Right ventricle myocardium superior (tissue), 1 donor: ENCODE measurements around the gene CNTNAP5. TPM values are rescaled to one million over a fixed set of nuclear protein-coding genes. Genes with fewer than 3 reads are reported as not detected.

Source experiments
- ATAC-seq: fragments of 200-7000 bp; cut with Tn5 transposase; one replicate; pipeline ENCODE4 v1.9.1; 2020; ENCODE audit warnings: mild to moderate bottlenecking; ENCODE audit not compliant: poor library complexity
- DNase-seq: peaks from one replicate; pipeline ENCODE4 v3.0.0-alpha.2; 2020
- intact Hi-C: fragments of 100-400 bp; cut with DNase I; formaldehyde crosslinking; loops from one replicate; pipeline ENCODE4 v1.11.2; 2022
- total RNA-seq: library from RNA; stranded (reverse); fragmentation: NEBNext Ultra II Directional; extraction: Animal tissue kit (Norgen Biotek cat#: 25700); gene quantifications from one replicate; pipeline ENCODE4 v1.2.1, GENCODE V29; 2021
- donor health status: DM: no; HTN: yes; CAD: no; lungs with severe emphysema.

The CNTNAP5 gene
- total RNA-seq, 1 donor from 2014 or later, result not detected

DNA sequence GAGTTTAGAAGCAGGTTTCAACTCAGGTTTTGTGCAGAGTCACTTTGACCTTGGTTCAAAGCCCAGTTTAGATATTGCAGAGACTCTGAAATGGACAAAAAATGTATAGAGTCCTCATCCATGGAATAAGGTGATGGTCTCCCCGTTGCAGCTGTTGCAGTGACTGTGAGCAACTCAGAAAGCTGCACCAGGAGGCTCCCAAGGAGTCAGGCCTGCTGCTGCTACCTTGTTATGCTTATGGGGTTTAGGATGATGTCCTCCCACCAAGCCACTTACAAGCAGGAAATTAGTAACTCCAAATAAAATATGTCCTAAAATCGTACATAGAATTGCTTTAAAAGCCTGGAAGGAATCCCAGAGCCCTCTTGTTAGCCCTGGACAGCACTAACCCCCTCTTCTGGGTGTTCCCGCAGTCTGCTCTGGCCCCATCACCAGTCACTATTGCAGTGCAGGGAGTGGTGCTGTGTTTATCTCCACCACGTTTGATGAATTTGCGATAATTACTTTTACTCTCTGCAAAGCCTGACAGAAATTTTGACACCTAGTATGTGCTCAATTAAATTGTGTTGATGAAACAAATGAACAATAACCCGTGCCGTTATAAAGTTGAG is 189.0 kb downstream of the CNTNAP5 start:
- intact Hi-C loops, result no loop called here
- no peak for DNase-seq
- no peak for ATAC-seq

DNA sequence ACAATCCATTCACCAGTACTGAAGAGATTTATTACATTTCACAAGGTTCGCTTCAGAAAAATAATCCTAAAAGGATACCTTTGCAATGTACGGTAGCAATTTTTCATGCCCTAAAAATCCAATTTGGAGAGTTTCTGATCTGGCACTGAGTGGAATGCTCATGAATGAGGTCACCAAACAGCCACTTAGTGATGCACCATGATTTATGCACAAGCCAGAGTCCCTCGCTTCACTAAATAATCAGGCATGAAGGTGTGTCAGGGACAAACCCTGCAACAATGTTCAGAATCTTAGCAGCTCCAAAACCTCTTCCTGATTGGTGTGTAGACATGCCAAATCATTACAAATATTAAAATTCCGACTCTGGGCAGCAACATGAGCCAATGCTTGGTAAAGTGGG is 221.1 kb downstream of the CNTNAP5 start:
- intact Hi-C loops, result no loop called here
- DNase-seq (no peak), ATAC-seq (no peak)

DNA sequence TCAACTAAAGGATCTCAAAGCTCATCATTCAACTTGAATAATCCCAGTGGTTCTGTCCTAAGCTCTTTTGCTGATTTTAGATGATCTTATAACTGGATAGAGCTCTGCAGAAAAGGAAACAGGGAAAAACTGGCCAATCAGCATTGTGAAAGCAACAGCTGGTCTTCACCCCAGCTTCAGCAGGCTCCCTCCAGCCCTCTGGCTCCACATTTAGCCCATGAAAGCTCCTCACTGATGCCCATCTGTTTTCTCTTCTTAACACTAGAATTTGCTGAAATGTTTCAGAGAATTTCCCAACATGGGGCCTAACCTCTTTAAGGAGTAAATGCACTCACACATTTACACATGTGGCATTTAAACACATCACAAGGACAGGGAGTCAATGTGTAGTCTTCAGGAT is 223.3 kb downstream of the CNTNAP5 start:
- ATAC-seq (no peak), DNase-seq (no peak)
- intact Hi-C loops, result no loop called here

- DNase-seq (no peak), ATAC-seq (no peak)
- intact Hi-C loops, result no loop called here
Measured at GRCh38 chr2:124250433-124250832, 225.3 kb downstream of the CNTNAP5 start.

GRCh38 chr2:124254621-124255020 is 229.5 kb downstream of the CNTNAP5 start:
- ATAC-seq, result no peak
- intact Hi-C loops, result no loop called here
- DNase-seq, result no peak

DNA sequence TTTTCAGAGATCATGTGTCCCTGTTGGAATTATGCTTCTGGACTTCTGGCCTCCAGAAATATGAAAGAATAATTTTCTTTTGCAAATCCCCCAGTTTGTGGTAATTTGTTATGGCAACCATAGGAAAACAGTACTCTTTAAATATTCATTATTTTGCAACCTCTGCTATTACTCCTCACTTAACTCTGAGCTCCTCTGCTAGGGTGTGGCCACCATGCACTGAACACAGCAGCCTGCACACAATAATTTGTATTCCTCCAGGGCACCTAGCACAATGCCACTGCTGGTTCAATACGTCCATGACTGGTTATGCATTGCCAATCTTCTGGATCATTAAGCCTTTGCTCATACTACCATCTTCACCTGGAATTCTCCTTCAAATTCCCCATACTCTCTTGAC is 232.0 kb downstream of the CNTNAP5 start:
- DNase-seq (no peak), ATAC-seq (no peak)
- intact Hi-C loops, result no loop called here

- DNase-seq (no peak), ATAC-seq (no peak)
- intact Hi-C loops, result no loop called here
Measured at GRCh38 chr2:124258140-124258880, 233.2 kb downstream of the CNTNAP5 start.

DNA sequence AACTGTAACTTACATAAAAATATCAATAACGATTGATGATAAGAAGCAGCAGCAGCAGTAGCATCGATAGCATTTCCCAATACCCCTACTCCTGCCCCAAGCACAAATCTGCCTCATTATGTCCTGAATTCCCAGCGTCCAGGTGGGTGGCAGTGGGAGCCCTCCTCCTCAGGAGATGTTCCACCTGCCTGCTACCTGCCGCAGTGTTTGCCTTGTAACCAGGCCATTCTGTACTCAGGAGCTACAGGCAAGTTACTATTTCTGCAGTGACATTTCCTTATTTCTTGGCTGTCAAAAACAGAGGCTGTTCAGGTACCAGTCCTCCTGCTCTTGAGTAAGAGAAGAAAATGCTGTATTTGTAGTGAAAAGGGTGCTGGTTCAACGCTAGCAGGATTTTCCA is 236.4 kb downstream of the CNTNAP5 start:
- no peak for ATAC-seq
- intact Hi-C loops, result no loop called here
- DNase-seq, result no peak

DNA sequence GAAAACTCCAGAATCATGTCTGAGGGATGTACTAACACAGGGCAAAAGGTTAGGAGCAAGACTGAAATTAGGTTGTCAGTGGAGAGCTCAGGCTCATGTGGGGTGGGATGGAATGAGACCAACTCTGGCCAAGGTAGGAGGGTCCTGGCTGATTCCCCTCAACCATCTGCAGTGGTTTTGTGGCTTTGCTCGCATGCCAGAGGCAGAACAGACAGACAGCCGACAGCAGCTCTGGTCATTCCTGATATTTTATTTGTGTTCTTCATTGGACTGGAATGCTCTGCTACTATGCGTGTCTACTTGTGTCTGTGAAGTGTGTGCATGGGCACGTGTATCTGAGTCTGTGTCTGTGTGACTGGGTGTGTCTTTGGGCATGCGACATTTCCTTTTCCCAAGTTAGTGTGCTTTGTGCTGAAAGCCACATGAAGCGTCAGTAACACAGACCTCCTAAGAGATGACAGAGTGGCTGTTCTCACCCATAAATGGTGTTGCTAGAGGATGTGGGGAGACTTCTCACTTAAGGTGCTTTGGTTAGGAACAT is 239.5 kb downstream of the CNTNAP5 start:
- intact Hi-C loops, result no loop called here
- DNase-seq (no peak), ATAC-seq (no peak)

DNA sequence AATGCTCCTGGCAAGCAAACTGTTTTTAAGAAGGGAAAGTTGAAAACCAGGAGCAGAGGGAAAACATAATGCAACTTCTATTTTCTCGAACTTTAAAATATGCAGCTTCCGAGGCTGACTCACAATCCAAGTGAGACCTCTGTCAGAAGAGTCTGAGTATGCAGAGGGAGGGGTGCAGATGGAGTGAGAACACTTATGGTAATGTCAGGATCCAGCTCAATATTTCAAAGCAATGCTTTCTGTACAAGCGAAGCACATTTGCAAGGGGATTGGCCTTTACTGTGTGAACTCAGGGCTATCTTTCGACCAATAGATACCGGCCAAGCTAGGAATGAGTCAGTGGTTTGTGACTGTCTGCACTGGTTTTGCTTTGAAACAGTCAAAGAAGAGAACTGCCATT is 242.7 kb downstream of the CNTNAP5 start:
- ATAC-seq, result no peak
- DNase-seq, result no peak
- intact Hi-C loops, result no loop called here

DNA sequence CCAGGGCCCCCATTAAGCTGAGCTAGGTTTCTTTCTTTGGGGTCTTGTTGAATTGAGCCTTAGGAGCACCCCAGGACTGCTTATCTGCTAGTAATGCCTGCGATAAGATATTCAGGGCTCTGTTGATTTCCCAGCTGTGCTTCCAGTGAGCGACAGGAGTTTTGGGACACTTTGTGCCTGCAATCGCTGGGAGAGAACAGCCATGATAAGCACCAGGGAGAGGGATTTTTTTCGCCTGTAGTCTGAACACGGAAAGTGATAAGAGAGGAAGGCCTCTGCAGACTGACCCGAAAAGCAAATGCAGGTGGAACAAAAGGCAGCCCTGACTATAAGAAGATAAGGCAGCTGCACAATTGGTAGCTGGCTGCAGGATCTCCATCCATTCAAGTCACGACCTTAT is 244.3 kb downstream of the CNTNAP5 start:
- ATAC-seq (peak; percentile 77), DNase-seq (no peak)
- intact Hi-C loops, result no loop called here

DNA sequence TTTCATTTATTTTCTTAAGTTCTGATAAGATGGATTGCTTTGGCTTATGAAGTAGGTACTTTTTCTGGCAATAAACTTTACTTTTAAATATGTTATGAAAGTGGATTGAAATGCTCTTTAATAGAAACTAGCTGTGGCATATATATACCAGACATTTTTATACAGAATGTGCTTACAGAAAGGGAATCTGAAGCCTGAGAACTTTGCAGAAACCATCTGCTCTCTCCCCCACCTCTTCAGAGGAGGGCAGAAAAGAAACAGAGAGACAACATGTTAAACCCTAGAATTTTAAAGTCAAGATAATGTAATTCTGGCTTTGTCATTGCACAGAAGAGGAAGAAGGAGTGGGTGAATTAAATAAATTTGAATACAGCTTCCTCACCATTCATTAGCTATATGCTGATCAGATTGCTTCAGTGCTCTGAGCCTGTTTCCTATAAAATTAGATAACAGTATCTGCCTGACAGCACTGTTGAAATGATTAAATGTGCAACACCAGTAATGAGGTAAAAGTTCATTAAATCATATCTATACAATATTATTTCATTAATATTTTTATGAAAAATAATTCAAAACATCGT is 247.3 kb downstream of the CNTNAP5 start:
- intact Hi-C loops, result no loop called here
- no peak for ATAC-seq
- DNase-seq, result no peak

GRCh38 chr2:124281541-124281940 is 256.5 kb downstream of the CNTNAP5 start:
- ATAC-seq (no peak), DNase-seq (no peak)
- intact Hi-C loops, result no loop called here

GRCh38 chr2:124283096-124283495 is 258.0 kb downstream of the CNTNAP5 start:
- intact Hi-C loops, result no loop called here
- DNase-seq, result no peak
- no peak for ATAC-seq

DNA sequence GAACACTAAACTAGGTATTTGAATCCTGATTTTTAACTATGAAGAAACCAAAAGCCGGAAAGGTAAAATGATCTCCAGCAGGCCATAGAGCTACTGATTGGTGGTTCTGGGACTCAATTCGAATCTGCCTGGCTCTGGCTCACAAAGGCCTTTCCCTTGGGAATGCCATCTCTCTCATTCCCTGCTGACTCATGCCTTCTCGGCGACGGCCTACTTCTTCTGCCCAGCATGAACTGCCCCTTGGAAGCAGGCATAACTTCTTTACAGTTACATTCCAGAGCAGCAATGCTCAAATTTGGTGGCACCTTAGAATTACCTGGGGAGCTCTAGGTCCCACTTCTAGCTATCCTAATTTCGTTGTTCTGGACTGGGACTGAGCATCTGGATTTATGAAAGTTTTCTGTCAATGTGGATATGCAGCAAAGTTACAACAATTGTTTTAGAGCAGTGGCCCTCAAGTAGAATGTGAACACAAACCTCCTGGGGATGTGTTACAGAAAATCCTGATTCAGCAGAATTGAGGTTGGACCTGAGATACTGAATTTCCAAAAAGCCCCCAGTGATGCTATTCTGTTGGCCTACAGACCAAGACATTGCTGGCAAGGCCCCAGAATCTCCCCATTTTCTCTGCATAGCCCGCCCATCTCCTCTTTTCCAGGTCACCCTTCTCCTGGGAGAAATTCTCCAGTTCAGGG is 261.1 kb downstream of the CNTNAP5 start:
- ATAC-seq (no peak), DNase-seq (no peak)
- intact Hi-C loops, result no loop called here

GRCh38 chr2:124289060-124289459 is 264.0 kb downstream of the CNTNAP5 start:
- ATAC-seq, result no peak
- intact Hi-C loops, result no loop called here
- DNase-seq, result no peak

DNA sequence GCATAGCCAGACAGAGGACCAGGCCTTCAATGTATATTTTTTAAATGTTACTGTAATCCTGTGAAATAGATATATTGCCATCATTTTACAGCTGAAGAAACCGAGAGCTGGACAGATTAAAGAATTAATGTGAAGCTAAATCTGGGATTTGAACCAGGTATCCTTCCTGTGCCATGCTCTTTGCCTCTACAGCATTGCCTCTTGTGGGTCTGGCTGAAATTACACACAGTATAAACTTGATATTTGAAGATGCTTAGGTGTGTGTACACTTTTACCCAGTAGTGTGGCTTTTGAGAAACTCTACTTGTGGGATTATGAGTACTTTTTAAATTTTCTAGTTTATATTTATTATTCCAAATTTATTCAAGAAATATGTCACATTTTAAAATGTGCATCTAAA is 264.5 kb downstream of the CNTNAP5 start:
- intact Hi-C loops, result no loop called here
- DNase-seq (no peak), ATAC-seq (no peak)

- DNase-seq (no peak), ATAC-seq (no peak)
- intact Hi-C loops, result no loop called here
Measured at GRCh38 chr2:124296470-124296869, 271.4 kb downstream of the CNTNAP5 start.

GRCh38 chr2:124301915-124302314 is 276.8 kb downstream of the CNTNAP5 start:
- no peak for DNase-seq
- intact Hi-C loops, result no loop called here
- ATAC-seq, result no peak
